Activated naive CD8-positive, alpha-beta T cell (primary cell): ENCODE data around the gene ZCCHC14.

Experiments
- H3K27ac Mint-ChIP-seq: one replicate; pipeline ENCODE4 v1.8.0; 2021; ENCODE audit warnings: mixed read lengths
- H3K27me3 Mint-ChIP-seq: one replicate; pipeline ENCODE4 v1.8.0; 2021; ENCODE audit warnings: mixed read lengths
- H3K36me3 Mint-ChIP-seq: one replicate; pipeline ENCODE4 v1.8.0; 2021; ENCODE audit warnings: mixed read lengths
- H3K4me1 Mint-ChIP-seq: one replicate; pipeline ENCODE4 v1.8.0; 2021; ENCODE audit warnings: low read depth, mixed read lengths
- H3K4me3 Mint-ChIP-seq: one replicate; pipeline ENCODE4 v1.8.0; 2021; ENCODE audit warnings: mild to moderate bottlenecking, mixed read lengths
- H3K9me3 Mint-ChIP-seq: one replicate; pipeline ENCODE4 v1.8.0; 2021; ENCODE audit warnings: low read depth, mixed read lengths

ZCCHC14 gene

DNA sequence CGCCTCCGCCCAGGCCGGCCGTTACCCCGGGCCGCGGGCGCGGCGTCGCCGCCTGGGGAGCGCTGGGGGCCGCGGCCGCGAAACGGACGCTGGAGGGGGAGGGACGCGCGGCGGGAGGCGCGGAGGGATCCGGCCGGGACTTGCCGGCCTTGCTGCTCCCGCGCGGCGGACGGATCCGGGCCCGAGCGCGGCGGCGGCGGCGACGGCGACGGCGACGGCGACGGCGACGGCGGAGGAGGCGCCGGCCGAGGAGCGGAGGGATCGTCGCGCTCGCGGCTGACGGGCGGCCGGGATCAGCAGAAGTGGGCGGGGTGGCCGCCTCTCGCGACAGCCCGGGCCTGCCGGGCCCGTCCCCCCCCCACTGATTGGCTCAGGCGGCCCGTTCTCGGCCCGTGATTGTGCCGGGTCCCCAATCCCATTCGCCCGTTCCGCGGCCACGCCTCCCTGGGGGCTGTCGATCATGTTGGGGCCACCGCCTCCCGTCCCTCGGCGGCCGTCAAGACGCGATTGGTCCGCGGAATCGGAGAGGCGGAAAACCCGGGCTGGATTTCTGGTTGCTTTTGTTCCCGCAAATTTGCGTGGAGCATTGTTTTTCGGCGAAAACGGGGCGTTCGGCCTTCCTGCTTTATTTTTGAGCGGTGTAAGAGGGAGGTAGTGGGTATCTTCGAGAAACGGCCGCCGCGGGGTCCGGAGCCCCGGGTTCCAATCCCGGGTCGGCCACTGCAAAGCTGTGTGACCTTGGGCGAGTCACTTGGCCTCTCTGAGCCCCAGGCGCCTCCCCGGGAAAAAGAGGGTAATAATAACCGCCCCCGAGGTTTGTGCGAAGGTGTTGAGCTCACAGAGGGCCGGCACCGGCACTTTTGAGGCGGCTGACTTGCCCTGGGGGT lies at the start of gene ZCCHC14:
TSS of gene ZCCHC14 (minus strand) at position 304 of the 887 bp plus-strand sequence. CDS start 786 bp downstream, outside the sequence.
- Mint-ChIP-seq H3K9me3 (no peaks in the 10 kb centered on the region), H3K27me3 (no peaks in the 10 kb centered on the region), H3K27ac (peak within 1 kb of the TSS; percentile 90), H3K4me1 (peaks cover 48% of the 10 kb centered on the region), H3K4me3 (peak within 1 kb of the TSS; percentile 93), H3K36me3 (no peaks in the 10 kb centered on the region)

DNA sequence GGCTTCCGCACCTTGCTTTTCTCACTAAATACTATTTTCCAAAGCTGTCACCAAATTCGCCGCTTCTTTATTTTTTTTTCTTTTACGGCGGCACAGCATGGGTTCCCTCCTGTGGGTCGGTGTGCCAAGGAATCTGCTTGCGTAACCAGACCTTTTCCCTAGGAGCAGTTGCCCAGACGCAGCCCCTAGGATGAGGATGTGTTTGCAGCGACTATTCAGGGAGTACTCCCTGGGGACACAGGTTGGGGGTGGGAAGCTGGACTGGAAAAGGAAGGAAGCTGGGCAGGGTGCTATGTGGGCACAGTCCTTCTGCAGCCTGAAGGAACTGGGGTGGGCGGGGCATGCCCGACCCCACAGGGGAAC lies 49.0 kb upstream of the ZCCHC14 start:
- no peaks in the 10 kb centered on the region for H3K9me3 Mint-ChIP-seq
- peaks cover 4% of the 10 kb centered on the region for H3K4me1 Mint-ChIP-seq
- H3K27me3 Mint-ChIP-seq, result peaks cover 20% of the 10 kb centered on the region
- H3K4me3 Mint-ChIP-seq, result no peak overlapping the region
- no peaks in the 10 kb centered on the region for H3K36me3 Mint-ChIP-seq
- H3K27ac Mint-ChIP-seq, result no peak overlapping the region

DNA sequence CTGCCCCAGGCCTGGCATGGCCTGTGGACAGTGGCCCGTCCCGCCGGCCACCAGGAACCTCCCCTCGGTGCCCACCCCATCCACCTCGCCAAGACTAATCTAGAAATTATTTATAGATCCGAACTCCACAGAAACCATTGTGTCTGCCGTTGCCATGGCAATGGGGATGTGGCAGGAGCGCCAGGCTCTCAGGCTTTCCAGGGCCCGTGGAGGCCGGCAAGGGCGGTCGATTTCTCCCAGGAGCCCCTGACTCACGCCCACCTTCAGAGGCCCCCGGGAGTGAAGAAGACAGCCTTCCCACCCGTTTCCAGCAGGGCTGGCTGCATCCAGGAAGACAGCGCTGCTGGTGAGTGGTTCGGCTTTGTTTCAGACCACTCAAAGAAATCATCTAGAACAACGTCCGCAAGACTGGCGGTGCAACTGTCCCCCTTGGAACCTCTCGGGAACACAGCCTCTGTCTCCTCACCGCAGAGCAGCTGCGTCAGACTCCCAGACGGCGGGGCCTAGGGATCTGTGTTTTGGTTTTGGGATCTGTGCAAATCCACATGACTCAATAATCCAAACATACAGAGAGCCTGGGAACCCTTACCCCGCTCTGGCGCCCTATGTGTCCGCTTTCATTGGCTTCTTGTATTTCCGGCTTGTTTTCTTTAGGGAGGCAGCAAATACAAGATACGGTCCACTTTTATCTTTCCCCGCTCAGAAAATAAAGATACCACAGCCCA lies 48.5 kb upstream of the ZCCHC14 start:
- H3K27me3 Mint-ChIP-seq, result peaks cover 20% of the 10 kb centered on the region
- H3K4me1 Mint-ChIP-seq, result peaks cover 4% of the 10 kb centered on the region
- no peaks in the 10 kb centered on the region for H3K36me3 Mint-ChIP-seq
- H3K27ac Mint-ChIP-seq, result no peak overlapping the region
- no peak overlapping the region for H3K4me3 Mint-ChIP-seq
- no peaks in the 10 kb centered on the region for H3K9me3 Mint-ChIP-seq

GRCh38 chr16:87540897-87541146 lies 48.0 kb upstream of the ZCCHC14 start:
- no peak overlapping the region for H3K27ac Mint-ChIP-seq
- no peak overlapping the region for H3K4me3 Mint-ChIP-seq
- H3K36me3 Mint-ChIP-seq, result no peaks in the 10 kb centered on the region
- H3K27me3 Mint-ChIP-seq, result peaks cover 20% of the 10 kb centered on the region
- H3K9me3 Mint-ChIP-seq, result no peaks in the 10 kb centered on the region
- peaks cover 4% of the 10 kb centered on the region for H3K4me1 Mint-ChIP-seq

DNA sequence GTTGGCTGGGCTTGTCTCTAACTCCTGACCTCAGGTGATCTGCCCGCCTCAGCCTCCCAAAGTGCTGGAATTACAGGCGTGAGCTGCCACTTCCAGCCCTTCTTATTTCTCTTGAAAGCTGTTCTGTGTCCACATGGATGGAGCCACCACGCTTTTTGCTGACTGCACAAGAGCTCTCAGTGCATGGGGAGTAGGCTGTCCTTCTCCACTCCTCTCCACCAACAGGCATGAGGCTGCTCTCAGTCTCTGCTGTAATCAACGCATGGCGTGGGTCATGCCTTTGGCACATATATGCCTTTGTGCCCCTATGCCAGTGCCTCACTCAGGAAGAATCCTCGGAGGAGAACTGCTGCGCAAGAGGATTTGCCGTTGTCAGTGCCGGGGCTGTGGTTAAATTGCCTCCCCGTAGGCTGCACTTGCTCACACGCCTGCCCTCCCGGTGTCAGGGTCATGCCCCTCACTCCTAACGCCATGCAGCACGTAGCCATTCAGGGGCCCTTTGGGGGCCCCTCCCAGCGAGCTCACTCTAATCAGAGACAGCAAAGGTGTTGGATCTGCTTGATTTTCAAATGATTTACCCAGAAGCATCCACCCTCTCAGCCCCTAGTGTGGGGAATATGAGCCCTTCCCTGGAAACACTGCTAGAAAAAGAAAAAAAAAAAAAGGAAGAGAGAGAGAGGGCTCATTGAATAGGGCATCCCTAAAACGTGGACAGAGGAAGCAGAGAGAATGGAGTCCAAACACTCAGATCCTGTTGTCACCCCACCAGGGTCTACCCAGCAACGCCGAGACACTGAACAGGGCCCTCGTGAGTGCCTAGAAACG lies 47.5 kb upstream of the ZCCHC14 start:
- Mint-ChIP-seq H3K27me3 (peaks cover 20% of the 10 kb centered on the region), H3K9me3 (no peaks in the 10 kb centered on the region), H3K4me1 (peaks cover 4% of the 10 kb centered on the region), H3K27ac (no peak overlapping the region), H3K4me3 (no peak overlapping the region), H3K36me3 (no peaks in the 10 kb centered on the region)

DNA sequence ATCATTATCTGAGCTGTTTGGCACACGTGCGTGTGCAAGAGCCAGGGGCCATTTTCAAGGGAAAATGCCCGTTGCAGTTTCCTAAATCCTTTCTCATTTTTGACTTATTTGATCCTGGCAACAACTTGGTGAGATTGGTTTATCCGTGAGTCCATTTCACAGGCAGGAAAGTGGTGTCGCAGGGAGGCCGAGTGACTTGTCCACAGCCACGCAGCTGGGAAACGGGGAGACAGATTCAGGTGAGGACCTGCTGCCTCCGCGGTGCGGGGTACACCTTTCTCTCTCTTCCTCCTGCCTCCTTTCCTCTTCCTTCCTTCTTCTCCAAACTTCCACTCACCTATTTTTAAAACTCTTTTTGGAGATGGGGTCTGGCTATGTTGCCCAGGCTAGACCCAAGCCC lies 46.3 kb upstream of the ZCCHC14 start:
- Mint-ChIP-seq H3K27ac (no peak overlapping the region), H3K4me1 (peaks cover 4% of the 10 kb centered on the region), H3K4me3 (no peak overlapping the region), H3K27me3 (peaks cover 20% of the 10 kb centered on the region), H3K9me3 (no peaks in the 10 kb centered on the region), H3K36me3 (no peaks in the 10 kb centered on the region)

- no peaks in the 10 kb centered on the region for H3K9me3 Mint-ChIP-seq
- H3K36me3 Mint-ChIP-seq, result no peaks in the 10 kb centered on the region
- peaks cover under 1% of the 10 kb centered on the region for H3K4me1 Mint-ChIP-seq
- H3K27ac Mint-ChIP-seq, result no peak overlapping the region
- peaks cover 20% of the 10 kb centered on the region for H3K27me3 Mint-ChIP-seq
- H3K4me3 Mint-ChIP-seq, result no peak overlapping the region
Measured at GRCh38 chr16:87538594-87538993, 45.8 kb upstream of the ZCCHC14 start.

DNA sequence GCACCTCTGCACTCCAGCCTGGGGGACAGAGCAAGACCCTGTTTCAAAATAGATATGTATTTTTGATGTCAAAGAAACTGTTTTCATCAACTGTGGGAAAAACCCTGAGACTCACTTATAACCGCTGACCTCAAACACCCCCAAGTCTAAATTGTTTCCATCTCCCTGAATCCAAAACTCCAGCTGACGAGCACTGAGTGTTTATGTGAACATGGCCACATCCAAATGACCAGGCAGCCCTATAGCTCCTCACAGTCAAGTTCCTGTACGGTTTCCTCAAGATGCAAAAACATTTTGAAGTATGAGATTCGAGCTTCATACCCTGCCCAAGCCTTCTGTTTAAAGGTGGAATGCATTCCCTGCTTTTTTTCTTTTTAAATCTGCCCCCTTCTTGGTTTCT lies 45.3 kb upstream of the ZCCHC14 start:
- Mint-ChIP-seq H3K27ac (no peak overlapping the region), H3K4me1 (no peaks in the 10 kb centered on the region), H3K27me3 (peaks cover 21% of the 10 kb centered on the region), H3K9me3 (no peaks in the 10 kb centered on the region), H3K4me3 (no peak overlapping the region), H3K36me3 (no peaks in the 10 kb centered on the region)

DNA sequence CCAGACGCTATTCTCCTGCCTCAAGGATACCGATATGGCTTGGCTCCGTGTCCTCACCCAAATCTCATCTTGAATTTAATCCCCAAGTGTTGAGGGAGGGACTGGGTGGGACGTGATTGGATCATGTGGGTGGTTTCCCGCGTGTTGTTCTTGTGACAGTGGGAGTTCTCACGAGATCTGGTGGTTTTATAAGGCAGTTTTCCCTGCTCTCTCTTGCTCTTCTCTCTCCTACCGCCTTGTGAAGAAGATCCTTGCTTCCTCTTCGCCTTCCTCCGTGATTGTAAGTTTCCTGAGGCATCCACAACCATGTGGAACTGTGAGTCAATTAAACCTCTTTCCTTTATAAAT lies 43.9 kb upstream of the ZCCHC14 start:
- H3K27ac Mint-ChIP-seq, result no peak overlapping the region
- no peaks in the 10 kb centered on the region for H3K9me3 Mint-ChIP-seq
- H3K4me3 Mint-ChIP-seq, result no peak overlapping the region
- H3K36me3 Mint-ChIP-seq, result no peaks in the 10 kb centered on the region
- H3K27me3 Mint-ChIP-seq, result peaks cover 21% of the 10 kb centered on the region
- no peaks in the 10 kb centered on the region for H3K4me1 Mint-ChIP-seq

DNA sequence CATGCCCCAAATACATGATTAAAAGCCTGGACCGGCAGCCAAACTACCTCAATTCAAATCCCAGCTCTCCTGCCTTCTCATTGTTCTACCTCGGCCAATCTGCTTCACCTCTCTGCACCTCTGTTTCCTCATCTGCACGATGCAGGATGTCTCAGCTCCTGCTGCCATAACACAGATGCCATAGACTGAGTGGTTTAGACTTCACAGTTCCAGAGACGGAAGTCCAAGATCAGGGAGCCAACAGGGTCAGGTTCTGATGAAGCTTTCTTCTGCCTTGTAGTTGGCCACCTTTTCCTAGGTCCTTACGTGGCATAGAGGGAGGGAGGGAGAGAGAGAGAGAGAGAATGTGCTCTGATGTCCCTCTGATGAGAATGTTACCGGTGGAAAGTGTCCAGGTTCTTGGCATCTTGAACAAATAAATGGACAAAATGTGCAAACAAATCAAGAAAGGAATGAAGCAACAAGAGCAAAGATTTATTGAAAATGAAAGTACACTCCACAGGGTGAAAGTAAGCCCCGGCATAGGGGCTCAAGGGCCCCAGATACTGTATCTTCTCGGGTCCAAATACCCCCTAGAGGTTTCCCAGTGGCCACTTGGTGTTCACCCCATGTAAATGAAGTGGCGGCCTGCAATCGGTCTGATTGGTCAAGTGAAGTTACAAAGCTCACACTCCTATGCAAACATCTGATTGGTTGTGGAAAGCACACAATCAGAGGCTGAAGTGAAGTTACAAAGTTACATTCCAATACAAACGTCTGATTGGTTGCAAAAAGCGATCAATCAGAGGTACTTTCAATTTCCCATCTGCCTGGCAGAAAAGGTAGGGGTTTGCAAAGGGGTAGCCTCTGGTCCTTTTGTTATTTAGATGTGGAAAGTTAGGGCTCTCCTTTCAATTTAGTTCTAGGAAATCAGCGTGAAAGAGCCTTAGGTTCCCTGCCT lies 43.3 kb upstream of the ZCCHC14 start:
- Mint-ChIP-seq H3K9me3 (no peaks in the 10 kb centered on the region), H3K4me1 (no peaks in the 10 kb centered on the region), H3K27me3 (peaks cover 21% of the 10 kb centered on the region), H3K4me3 (no peak overlapping the region), H3K27ac (no peak overlapping the region), H3K36me3 (no peaks in the 10 kb centered on the region)

DNA sequence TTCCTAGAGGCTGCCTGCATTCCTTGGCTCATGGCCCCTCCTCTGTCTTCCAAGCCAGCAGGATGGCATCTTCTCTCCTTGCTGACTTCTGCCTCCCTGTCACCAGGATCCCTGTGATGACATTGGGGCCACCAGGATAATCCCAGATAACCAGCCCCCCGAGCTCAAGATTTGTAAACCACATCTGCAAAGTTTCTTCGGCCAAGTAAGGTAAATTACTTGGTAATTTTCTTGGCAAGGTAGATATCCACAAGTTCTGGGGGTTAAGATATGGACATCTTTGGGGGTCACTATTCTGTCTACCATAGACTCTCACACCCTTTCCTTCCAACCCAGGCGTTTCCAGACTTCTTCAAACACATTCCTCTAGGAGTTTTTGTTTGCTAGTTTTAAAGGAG lies 42.6 kb upstream of the ZCCHC14 start:
- Mint-ChIP-seq H3K9me3 (no peaks in the 10 kb centered on the region), H3K27ac (no peak overlapping the region), H3K27me3 (peaks cover 21% of the 10 kb centered on the region), H3K4me1 (no peaks in the 10 kb centered on the region), H3K36me3 (peaks cover 2% of the 10 kb centered on the region), H3K4me3 (no peak overlapping the region)

- peaks cover 4% of the 10 kb centered on the region for H3K36me3 Mint-ChIP-seq
- peaks cover 23% of the 10 kb centered on the region for H3K27me3 Mint-ChIP-seq
- H3K4me3 Mint-ChIP-seq, result no peak overlapping the region
- H3K27ac Mint-ChIP-seq, result no peak overlapping the region
- no peaks in the 10 kb centered on the region for H3K4me1 Mint-ChIP-seq
- peaks cover 5% of the 10 kb centered on the region for H3K9me3 Mint-ChIP-seq
Measured at GRCh38 chr16:87534751-87535150, 41.9 kb upstream of the ZCCHC14 start.

DNA sequence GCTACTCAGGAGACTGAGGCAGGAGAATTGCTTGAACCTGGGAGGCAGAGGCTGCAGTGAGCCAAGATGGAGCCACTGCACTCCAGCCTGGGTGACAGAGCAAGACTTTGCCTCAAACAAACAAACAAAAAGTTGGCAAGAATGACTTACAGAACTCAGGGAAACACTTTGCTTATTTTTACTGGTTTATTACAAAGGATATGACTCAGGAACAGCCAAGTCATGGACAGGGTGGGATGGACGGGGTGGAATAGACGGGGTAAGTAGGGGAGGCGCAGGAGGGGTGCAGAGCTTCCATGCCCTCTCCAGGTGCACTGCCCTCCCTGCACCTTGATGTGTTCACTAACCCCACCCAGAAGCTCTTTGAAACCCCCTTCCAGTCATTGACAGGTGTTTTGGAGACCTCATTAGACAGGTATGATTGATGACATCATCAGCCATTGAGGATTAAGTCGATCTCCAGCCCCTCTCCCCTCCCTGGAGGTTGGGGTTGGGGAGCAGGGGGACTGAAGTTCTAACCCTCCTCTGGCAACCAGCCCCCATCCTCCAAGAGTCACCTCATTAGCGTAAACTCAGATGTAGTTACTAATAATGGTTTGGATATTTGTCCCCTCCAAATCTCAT lies 41.3 kb upstream of the ZCCHC14 start:
- Mint-ChIP-seq H3K4me3 (no peak overlapping the region), H3K4me1 (no peaks in the 10 kb centered on the region), H3K27ac (no peak overlapping the region), H3K27me3 (peaks cover 20% of the 10 kb centered on the region), H3K36me3 (peaks cover 9% of the 10 kb centered on the region), H3K9me3 (peaks cover 10% of the 10 kb centered on the region)

DNA sequence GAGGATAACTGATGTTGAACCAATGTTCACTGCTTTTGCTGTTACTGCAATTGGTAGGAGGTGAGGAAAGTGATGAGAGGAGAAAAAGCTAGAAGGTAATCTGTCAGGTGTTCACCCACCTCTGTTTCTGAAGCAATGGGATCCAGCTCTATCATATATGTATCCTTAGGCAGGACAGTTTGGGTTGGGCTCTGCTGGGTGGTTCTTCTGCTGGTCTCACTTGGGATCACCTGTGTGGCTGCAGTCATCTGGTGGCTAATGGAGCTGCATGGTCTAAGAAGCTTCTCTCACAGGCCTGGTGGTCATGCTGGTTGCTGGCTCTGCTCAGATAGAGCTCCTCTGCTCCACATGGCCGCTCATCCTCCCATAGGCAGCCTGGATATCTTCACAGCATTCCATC lies 40.2 kb upstream of the ZCCHC14 start:
- Mint-ChIP-seq H3K4me1 (no peaks in the 10 kb centered on the region), H3K27ac (no peak overlapping the region), H3K27me3 (peaks cover 12% of the 10 kb centered on the region), H3K36me3 (peaks cover 9% of the 10 kb centered on the region), H3K4me3 (no peak overlapping the region), H3K9me3 (peaks cover 11% of the 10 kb centered on the region)
